SK-N-SH (cell line): ENCODE results near the gene SLC16A8. TPM values are rescaled to one million over a fixed set of nuclear protein-coding genes. Genes with fewer than 3 reads are reported as not detected.

Experiments used
- CTCF ChIA-PET: fragments of 300-600, 350-600 bp; formaldehyde crosslinking; extraction: SDS; loops from one replicate; lab custom pipeline; 2021; lab: Yijun Ruan, JAX
- POLR2A ChIA-PET: fragments of 350-600 bp; sonication (Branson Sonifier 250); formaldehyde crosslinking; extraction: SDS; loops from one replicate; lab custom pipeline; 2020; ENCODE audit warnings: antibody characterized with exemption, inconsistent platforms; lab: Yijun Ruan, JAX
- DNase-seq: peaks from one replicate; pipeline ENCODE4 v3.0.0; 2012
- H2AFZ ChIP-seq: fragments of 200-600 bp; sonication (generic); 2 replicates; pipeline ENCODE4 v1.8.1; 2016; ENCODE audit warnings: antibody characterized with exemption, mild to moderate bottlenecking, low read depth
- H3F3A ChIP-seq: fragments of 200-600 bp; sonication (generic); replicated peaks from 2 replicates; pipeline ENCODE3; 2016; ENCODE audit warnings: antibody characterized with exemption, mild to moderate bottlenecking; ENCODE audit not compliant: insufficient read depth
- H3K27ac ChIP-seq, 2 experiments: fragments of 200-500 bp in 1 of 2; fragments of 200-600 bp in 1 of 2; sonication (Bioruptor generic) in 1 of 2; sonication (generic), shearing (Covaris generic) in 1 of 2; 2 replicates each; pipeline versions ENCODE4 v1.5.1 to v1.6.1; 2014 to 2016; ENCODE audit warnings: low read depth in 2 of 2, inconsistent platforms in 1 of 2, low read length in 1 of 2, mild to moderate bottlenecking in 1 of 2, mixed read lengths in 1 of 2
- H3K27me3 ChIP-seq: fragments of 200-600 bp; sonication (generic), shearing (Covaris generic); 2 replicates; pipeline ENCODE4 v1.6.1; 2016; ENCODE audit warnings: mixed run types; ENCODE audit not compliant: insufficient read depth
- H3K36me3 ChIP-seq, 2 experiments: fragments of 200-500 bp in 1 of 2; fragments of 200-600 bp in 1 of 2; sonication (Bioruptor generic) in 1 of 2; sonication (generic) in 1 of 2; replicated peaks in 1 of 2; 2 replicates each; pipeline versions ENCODE3 to v1.5.1; 2014 to 2016; ENCODE audit warnings: low read length in 1 of 2, mild to moderate bottlenecking in 1 of 2; ENCODE audit not compliant: insufficient read depth in 2 of 2, control insufficient read depth in 1 of 2
- H3K4me1 ChIP-seq, 2 experiments: fragments of 200-500 bp in 1 of 2; fragments of 200-600 bp in 1 of 2; sonication (Bioruptor generic) in 1 of 2; sonication (generic), shearing (Covaris generic) in 1 of 2; 2 replicates each; pipeline versions ENCODE4 v1.5.1 to v1.6.1; 2014 to 2016; ENCODE audit warnings: low read depth in 1 of 2, low read length in 1 of 2, mixed run types in 1 of 2; ENCODE audit not compliant: insufficient read depth in 2 of 2, control insufficient read depth in 1 of 2
- H3K4me2 ChIP-seq: fragments of 200-600 bp; sonication (generic), shearing (Covaris generic); 2 replicates; pipeline ENCODE4 v1.6.1; 2017; ENCODE audit warnings: mixed run types
- H3K4me3 ChIP-seq, 2 experiments: fragments of 200-500 bp in 1 of 2; fragments of 200-600 bp in 1 of 2; sonication (Bioruptor generic) in 1 of 2; sonication (generic), shearing (Covaris generic) in 1 of 2; 2 replicates each; pipeline versions ENCODE4 v1.5.1 to v1.8.1; 2014 to 2016; ENCODE audit warnings: low read depth in 2 of 2, inconsistent platforms in 1 of 2, low read length in 1 of 2, mild to moderate bottlenecking in 1 of 2, mixed read lengths in 1 of 2, moderate library complexity in 1 of 2
- H3K79me2 ChIP-seq: fragments of 200-600 bp; sonication (generic); 2 replicates; pipeline ENCODE4 v1.8.1; 2017; ENCODE audit warnings: mild to moderate bottlenecking; ENCODE audit not compliant: insufficient read depth
- H3K9ac ChIP-seq: fragments of 200-600 bp; sonication (generic); 2 replicates; pipeline ENCODE4 v1.6.1; 2017; ENCODE audit warnings: mixed run types
- H3K9me2 ChIP-seq: fragments of 200-600 bp; sonication (generic); 2 replicates; pipeline ENCODE4 v1.6.1; 2017; ENCODE audit warnings: mixed run types
- H3K9me3 ChIP-seq: fragments of 200-600 bp; sonication (generic); 2 replicates; pipeline ENCODE4 v1.6.1; 2017; ENCODE audit warnings: mixed run types, mild to moderate bottlenecking, moderate library complexity
- H4K20me1 ChIP-seq: fragments of 200-600 bp; sonication (generic); 2 replicates; pipeline ENCODE4 v1.6.1; 2017; ENCODE audit warnings: mild to moderate bottlenecking, mixed run types; ENCODE audit not compliant: insufficient read depth
- CHD2 ChIP-seq: fragments of 150-350 bp; IDR thresholded peaks from 2 replicates; pipeline ENCODE4 v1.6.1; 2018; ENCODE audit warnings: low read length; ENCODE audit not compliant: partially characterized antibody
- EZH2phosphoT487 ChIP-seq: fragments of 200-600 bp; sonication (generic); IDR thresholded peaks from 2 replicates; pipeline ENCODE4 v1.6.1; 2017; ENCODE audit warnings: low read depth, mixed run types, mild to moderate bottlenecking, antibody characterized with exemption, moderate library complexity, borderline replicate concordance
- FOXM1 ChIP-seq: IDR thresholded peaks from 2 replicates; pipeline ENCODE4 v1.4.0; 2012; ENCODE audit warnings: low read depth, mild to moderate bottlenecking
- GABPA ChIP-seq: IDR thresholded peaks from 2 replicates; pipeline ENCODE4 v1.4.0; 2012; ENCODE audit warnings: low read depth, mild to moderate bottlenecking
- NFIC ChIP-seq: IDR thresholded peaks from 2 replicates; pipeline ENCODE4 v1.4.0; 2012; ENCODE audit warnings: borderline replicate concordance
- RCOR1 ChIP-seq: fragments of 150-350 bp; IDR thresholded peaks from 2 replicates; pipeline ENCODE4 v1.6.1; 2017; ENCODE audit warnings: antibody characterized with exemption, low read length
- RFX5 ChIP-seq: IDR thresholded peaks from 2 replicates; pipeline ENCODE4 v1.6.1; 2012; ENCODE audit warnings: mild to moderate bottlenecking, improper control_type of control experiment, low read length
- RXRA ChIP-seq: IDR thresholded peaks from 2 replicates; pipeline ENCODE4 v1.4.0; 2012; ENCODE audit warnings: low read depth, mild to moderate bottlenecking, borderline replicate concordance
- SIN3A ChIP-seq: IDR thresholded peaks from 2 replicates; pipeline ENCODE4 v1.6.1; 2012; ENCODE audit warnings: low read depth, mild to moderate bottlenecking, low read length, moderate library complexity, borderline replicate concordance
- SMC3 ChIP-seq: IDR thresholded peaks from 2 replicates; pipeline ENCODE4 v1.6.1; 2012; ENCODE audit warnings: low read depth, low read length, improper control_type of control experiment
- TAF1 ChIP-seq: IDR thresholded peaks from 2 replicates; pipeline ENCODE4 v1.6.1; 2012; ENCODE audit warnings: low read depth, mild to moderate bottlenecking, low read length, moderate library complexity, borderline replicate concordance
- WGBS: methylation state at CpG from one replicate; pipeline ENCODE4 v1.1.6; 2017; ENCODE audit warnings: low lambda C conversion rate; 5-methylcytosine and 5-hydroxymethylcytosine counted together
- polyA plus RNA-seq, 3 experiments: library from polyadenylated mRNA; depleted of rRNA; stranded (reverse); fragments of >200 nt; gene quantifications; 2 replicates each; pipeline ENCODE4 v1.2.3, GENCODE V29; 2012
- TF ChIP-seq, protein P1 (sequence below): fragments of 150-350 bp; IDR thresholded peaks from 2 replicates; pipeline ENCODE4 v1.6.1; 2017; ENCODE audit warnings: antibody characterized with exemption, low read length, low read depth, borderline replicate concordance
- TF ChIP-seq, protein P2 (sequence below): fragments of 200-600 bp; sonication (generic); IDR thresholded peaks from 2 replicates; pipeline ENCODE4 v1.6.1; 2017; ENCODE audit warnings: antibody characterized with exemption, mild to moderate bottlenecking, moderate library complexity
- TF ChIP-seq, protein P3 (sequence below): fragments of 150-350 bp; IDR thresholded peaks from 2 replicates; pipeline ENCODE4 v1.6.1; 2016; ENCODE audit warnings: mild to moderate bottlenecking, low read depth, low read length

Gene SLC16A8
- polyA plus RNA-seq, 1 of the 3 experiments (the other 2 are of a cell fraction): not detected

DNA sequence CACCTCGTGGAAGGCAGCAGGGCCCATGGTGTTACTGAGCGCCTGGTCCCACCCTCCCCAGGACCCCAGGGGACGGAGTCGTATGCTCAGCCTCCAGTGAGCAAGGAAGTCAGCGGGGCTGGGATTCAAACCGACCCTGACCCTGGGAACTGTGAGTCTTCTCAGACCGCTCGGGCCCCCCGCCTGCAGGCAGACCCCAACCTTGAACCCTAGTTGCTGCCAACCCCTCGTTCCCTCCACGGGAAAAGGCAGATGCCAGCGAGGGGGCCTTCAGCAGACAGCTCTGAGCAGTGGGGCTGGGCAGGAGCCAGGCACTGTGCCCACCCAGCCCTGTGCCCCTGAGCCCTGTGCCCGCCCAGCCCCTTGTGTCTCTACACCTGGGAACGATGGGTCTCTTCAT is 6.4 kb downstream of the SLC16A8 start:
- DNase-seq: no peak
- Histone ChIP-seq H3K4me2 (no peak overlapping the region), H2AFZ (no peak overlapping the region), H4K20me1 (no peaks in the 10 kb centered on the region), H3K9me2 (no peaks in the 10 kb centered on the region), H3F3A (no peaks in the 10 kb centered on the region), H3K9me3 (no peaks in the 10 kb centered on the region), H3K9ac (no peak overlapping the region), H3K27ac (no peak overlapping the region), H3K79me2 (no peaks in the 10 kb centered on the region), H3K4me1 (peaks cover 0 to 2% of the 10 kb centered on the region in 2 experiments; a peak in 1 of 4 replicates), H3K27me3 (no peaks in the 10 kb centered on the region), H3K4me3 (no peak overlapping the region), H3K36me3 (peaks cover 0 to 6% of the 10 kb centered on the region in 2 experiments)
- TF ChIP-seq CHD2 (no peak), SIN3A (no peak), RFX5 (no peak), NFIC (no peak), RCOR1 (no peak)
- POLR2A ChIA-PET: no interaction called here
- WGBS: no CpG with 5 or more reads among the region's 14 CpGs
- CTCF ChIA-PET: interaction anchor here (2.3 kb wide), 1 partner anchor 25 kb away, joined by 8 read pairs; no protein-coding TSS in a partner anchor

DNA sequence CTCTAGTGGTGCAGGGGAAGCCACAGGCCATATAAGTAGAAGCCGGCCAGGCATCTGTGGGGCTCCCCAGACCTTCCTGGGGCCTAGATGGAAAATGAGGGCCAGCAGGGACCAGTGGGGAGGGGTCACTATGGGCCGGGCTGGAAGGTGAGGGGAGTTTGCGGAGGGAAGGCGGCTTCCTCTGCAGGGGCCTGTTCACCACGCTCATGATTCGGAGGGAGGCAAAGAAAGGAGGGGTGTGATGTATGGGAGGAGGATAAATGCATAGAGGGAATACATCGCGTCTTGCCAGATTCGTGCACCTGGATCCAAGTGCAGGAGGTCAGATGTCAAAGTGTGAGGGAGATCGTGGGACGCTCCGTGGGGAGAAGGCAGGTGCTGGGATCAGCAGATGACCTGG is 6.9 kb downstream of the SLC16A8 start:
- H4K20me1 ChIP-seq: no peaks in the 10 kb centered on the region
- TF ChIP-seq, protein P1, sequence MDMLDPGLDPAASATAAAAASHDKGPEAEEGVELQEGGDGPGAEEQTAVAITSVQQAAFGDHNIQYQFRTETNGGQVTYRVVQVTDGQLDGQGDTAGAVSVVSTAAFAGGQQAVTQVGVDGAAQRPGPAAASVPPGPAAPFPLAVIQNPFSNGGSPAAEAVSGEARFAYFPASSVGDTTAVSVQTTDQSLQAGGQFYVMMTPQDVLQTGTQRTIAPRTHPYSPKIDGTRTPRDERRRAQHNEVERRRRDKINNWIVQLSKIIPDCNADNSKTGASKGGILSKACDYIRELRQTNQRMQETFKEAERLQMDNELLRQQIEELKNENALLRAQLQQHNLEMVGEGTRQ: no peak
- TF ChIP-seq, protein P2, sequence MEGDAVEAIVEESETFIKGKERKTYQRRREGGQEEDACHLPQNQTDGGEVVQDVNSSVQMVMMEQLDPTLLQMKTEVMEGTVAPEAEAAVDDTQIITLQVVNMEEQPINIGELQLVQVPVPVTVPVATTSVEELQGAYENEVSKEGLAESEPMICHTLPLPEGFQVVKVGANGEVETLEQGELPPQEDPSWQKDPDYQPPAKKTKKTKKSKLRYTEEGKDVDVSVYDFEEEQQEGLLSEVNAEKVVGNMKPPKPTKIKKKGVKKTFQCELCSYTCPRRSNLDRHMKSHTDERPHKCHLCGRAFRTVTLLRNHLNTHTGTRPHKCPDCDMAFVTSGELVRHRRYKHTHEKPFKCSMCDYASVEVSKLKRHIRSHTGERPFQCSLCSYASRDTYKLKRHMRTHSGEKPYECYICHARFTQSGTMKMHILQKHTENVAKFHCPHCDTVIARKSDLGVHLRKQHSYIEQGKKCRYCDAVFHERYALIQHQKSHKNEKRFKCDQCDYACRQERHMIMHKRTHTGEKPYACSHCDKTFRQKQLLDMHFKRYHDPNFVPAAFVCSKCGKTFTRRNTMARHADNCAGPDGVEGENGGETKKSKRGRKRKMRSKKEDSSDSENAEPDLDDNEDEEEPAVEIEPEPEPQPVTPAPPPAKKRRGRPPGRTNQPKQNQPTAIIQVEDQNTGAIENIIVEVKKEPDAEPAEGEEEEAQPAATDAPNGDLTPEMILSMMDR: no peak
- TF ChIP-seq CHD2: no peak
- TF ChIP-seq GABPA: no peak
- no peak for TF ChIP-seq FOXM1
- no peak for TF ChIP-seq SMC3
- TF ChIP-seq EZH2phosphoT487: no peak
- TF ChIP-seq RXRA: no peak
- TF ChIP-seq SIN3A: no peak
- TF ChIP-seq TAF1: no peak
- TF ChIP-seq, protein P3, sequence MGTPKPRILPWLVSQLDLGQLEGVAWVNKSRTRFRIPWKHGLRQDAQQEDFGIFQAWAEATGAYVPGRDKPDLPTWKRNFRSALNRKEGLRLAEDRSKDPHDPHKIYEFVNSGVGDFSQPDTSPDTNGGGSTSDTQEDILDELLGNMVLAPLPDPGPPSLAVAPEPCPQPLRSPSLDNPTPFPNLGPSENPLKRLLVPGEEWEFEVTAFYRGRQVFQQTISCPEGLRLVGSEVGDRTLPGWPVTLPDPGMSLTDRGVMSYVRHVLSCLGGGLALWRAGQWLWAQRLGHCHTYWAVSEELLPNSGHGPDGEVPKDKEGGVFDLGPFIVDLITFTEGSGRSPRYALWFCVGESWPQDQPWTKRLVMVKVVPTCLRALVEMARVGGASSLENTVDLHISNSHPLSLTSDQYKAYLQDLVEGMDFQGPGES: no peak
- 93% methylated on average over 11 of the region's 12 CpGs for WGBS
- POLR2A ChIA-PET: no interaction called here
- H3K9me3 ChIP-seq: no peaks in the 10 kb centered on the region
- DNase-seq: no peak
- no peaks in the 10 kb centered on the region for H3K79me2 ChIP-seq
- no peaks in the 10 kb centered on the region for H3K27me3 ChIP-seq
- no peak overlapping the region for H3K4me2 ChIP-seq
- no peaks in the 10 kb centered on the region for H3F3A ChIP-seq
- no peak overlapping the region for H3K4me3 ChIP-seq
- H3K9me2 ChIP-seq: no peaks in the 10 kb centered on the region
- CTCF ChIA-PET: no interaction called here
- H3K9ac ChIP-seq: no peak overlapping the region
- H3K27ac ChIP-seq: no peak overlapping the region
- H2AFZ ChIP-seq: no peak overlapping the region
- peaks cover 0 to 6% of the 10 kb centered on the region in 2 experiments for H3K36me3 ChIP-seq
- peaks cover 0 to 2% of the 10 kb centered on the region in 2 experiments; a peak in 1 of 4 replicates for H3K4me1 ChIP-seq
